Suppressor macrophage treated with lipopolysaccharide for 1 hour (primary cell): ENCODE measurements around the gene FAM9C.
"Not testable (repeated sequence)": the region's sequence is repeated elsewhere in the genome, so short reads cannot be mapped to it uniquely, and the experiment has no call there.

Experiments
- DNase-seq, 3 donors: peaks; one replicate each; pipeline ENCODE4 v3.0.0-alpha.2; 2020 to 2022

The FAM9C gene

GRCh38 chrX:13076176-13076961 lies 31.9 kb upstream of the FAM9C start:
- DNase-seq = peak in 1 of 3 donors; percentile 41

- DNase-seq = no peak
Observed at GRCh38 chrX:13074297-13075262, 30.2 kb upstream of the FAM9C start.

DNA sequence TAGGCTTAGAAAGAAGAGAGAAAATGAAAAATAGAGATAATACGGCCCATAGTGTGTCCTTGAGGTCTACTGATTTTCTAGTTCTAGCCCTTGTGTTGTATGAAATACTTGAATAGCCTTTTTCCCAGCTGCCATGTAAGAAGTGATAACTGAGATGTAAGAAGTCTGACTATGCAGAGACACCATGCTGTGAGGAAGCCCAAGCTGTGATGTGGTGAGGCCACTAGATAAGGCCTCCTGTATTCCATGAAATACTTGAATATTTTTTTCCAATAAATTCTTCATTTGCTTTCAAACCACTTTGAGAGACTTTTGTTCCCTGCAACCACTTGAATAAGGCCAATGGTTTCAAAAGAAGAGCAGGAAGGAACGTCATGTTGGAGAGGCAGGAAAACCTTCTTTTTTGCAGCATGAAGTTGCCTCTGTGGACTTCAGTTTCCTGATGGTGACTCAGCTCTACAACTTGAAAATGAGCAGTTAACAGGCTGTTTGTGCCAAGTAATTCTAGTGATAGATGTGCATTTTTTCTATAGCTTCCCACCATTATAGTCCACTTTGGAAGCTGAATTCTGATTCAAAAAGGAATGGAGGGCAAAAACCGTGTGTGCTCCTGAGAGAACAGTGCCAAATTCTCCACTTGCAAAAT lies 25.5 kb upstream of the FAM9C start:
- DNase-seq = no peak

DNA sequence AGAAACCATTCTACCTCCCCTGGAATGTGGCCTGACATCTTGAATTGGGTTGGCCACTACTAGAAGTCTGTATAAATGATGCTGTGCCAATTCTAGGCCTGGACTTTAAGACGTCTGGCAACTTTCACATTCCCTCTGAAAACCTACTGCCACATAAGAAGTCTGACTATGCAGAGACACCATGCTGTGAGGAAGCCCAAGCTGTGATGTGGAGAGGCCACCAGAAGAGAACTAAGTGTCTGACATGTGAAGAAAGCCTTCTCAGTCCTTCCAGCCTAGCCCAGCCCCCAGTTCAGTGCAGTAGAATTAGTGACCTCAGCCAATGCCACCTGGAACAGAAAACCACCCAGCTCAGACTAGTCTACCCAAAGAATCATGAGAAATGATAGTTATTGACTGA lies 24.2 kb upstream of the FAM9C start:
- no peak for DNase-seq

- no peak for DNase-seq
Observed at GRCh38 chrX:13067773-13068172, 23.4 kb upstream of the FAM9C start.

GRCh38 chrX:13066391-13066790 lies 22.0 kb upstream of the FAM9C start:
- DNase-seq = no peak

DNA sequence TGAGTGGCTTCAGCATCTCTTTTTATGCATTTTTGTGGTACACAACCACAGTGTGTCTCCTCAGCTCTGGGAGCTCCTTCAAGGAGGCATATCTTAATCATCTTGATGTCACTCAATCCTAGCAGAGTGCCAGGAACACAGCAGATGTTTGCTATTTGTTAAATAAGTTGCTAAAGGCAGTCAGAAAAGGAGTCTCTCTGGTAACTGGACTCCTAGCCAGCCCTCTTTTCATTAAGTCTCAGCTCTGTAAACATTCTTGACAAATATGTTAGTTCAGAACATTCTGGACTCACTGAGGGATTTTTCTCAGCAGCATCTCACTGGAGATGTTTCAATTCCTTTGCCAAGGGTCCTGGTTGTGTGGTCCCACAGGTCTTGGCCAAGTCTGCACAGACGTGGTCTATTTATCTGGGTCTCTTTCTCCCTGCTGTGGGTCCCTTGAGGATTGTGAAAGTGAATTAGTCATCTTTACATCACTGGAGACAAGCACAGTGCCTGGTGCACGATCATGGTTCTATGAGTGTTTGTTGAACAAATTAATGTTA lies 20.3 kb upstream of the FAM9C start:
- DNase-seq = no peak

DNA sequence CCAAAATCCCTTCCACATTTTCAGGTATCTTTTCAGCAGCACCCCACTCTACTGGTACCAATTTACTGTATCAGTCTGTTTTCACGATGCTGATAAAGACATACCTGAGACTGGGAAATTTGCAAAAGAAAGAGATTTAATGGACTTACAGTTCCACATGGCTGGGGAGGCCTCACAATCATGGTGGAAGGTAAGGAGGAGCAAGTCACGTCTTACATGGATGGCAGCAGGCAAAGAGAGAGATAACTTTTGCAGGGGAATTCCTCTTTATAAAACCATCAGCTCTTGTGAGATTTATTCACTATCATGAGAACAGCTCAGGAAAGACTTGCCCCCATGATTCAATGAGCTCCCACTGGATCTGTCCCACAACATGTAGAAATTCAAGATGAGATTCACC lies 18.7 kb upstream of the FAM9C start:
- DNase-seq = not testable (repeated sequence)

DNA sequence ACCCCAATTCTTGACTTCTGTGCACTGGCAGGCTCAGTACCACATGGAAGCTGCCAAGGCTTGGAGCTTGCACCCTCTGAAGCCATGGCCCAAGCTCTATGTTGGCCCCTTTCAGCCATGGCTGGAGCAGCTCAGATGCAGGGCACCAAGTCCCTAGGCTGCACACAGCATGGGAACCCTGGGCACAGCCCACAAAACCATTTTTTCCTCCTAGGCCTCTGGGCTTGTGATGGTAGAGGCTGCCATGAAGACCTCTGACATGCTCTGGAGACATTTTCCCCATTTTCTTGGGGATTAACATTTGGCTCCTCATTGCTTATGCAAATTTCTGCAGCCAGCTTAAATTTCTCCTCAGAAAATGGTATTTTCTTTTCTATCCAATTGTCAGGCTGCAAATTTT lies 17.9 kb upstream of the FAM9C start:
- DNase-seq = not testable (repeated sequence)

DNA sequence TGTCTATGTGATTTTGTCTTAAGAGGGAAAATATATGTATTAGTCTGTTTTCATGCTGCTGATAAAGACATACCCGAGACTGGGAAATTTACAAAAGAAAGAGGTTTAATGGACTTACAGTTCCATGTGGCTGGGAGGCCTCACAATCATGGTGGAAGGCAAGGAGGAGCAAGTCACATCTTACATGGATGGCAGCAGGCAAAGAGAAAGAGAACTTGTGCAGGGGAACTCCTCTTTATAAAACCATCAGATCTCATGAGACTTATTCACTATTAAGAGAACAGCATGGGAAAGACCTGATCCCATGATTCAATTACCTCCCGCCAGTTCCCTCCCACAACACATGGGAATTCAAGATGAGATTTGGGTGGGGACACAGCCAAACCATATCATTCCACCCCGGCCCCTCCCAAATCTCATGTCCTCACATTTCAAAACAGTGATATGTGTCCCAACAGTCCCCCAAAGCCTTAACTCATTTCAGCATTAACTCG lies 16.8 kb upstream of the FAM9C start:
- DNase-seq = not testable (repeated sequence)

- peak; percentile 48 to 66 (median 61) for DNase-seq
Observed at GRCh38 chrX:13059637-13060499, 15.4 kb upstream of the FAM9C start.

- no peak for DNase-seq
Observed at GRCh38 chrX:13055486-13055885, 11.1 kb upstream of the FAM9C start.

GRCh38 chrX:13053171-13053570 lies 8.8 kb upstream of the FAM9C start:
- no peak for DNase-seq

DNA sequence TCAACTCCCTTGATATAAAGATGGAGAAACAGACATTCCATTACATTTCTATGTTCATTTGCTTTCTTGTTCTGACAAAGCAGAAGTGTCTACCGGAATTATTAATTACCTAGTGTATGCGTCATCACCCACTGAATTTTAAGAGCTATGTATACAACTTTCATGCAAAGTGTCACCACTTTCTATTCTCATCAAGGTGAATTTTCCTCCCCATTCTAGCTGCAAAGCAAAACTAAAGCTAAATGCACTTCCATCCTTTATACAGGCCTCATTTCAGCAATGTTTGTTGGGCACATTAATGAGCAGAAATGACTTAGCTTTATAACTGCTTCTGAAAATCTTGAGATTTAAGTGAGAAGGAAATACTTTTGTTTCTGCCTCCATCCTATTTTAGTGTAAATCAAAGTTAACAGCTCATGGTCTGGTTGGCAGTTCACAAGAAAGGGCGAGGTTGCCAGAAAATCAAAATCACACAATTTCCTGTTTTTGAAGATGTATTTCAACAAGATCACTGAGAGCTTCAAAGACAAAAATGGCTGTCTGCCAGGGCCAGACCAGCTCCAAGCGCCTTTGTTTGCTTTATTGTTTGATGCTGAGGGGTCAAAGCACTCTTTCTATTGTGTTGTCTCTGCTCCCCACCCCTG lies 7.2 kb upstream of the FAM9C start:
- no peak for DNase-seq

DNA sequence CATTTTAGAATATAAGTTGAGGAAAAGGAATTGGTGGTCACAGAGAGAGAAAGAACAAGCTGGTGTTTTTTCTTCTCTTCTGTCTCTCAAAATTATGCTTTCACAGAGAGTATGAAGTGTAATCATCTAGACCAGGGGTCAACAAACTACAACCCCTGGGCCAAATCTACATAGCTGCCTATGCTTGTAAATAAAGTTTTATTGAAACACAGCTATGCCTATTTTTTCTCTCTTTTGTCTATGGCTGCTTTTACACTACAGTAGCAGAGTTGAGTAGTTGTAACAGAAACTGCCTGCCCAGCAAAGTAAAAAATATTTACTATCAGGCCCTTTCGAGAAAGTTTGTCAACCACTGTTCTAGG lies 6.7 kb upstream of the FAM9C start:
- no peak for DNase-seq

GRCh38 chrX:13050151-13050550 lies 5.7 kb upstream of the FAM9C start:
- DNase-seq = no peak

GRCh38 chrX:13048280-13048679 lies 3.9 kb upstream of the FAM9C start:
- DNase-seq = no peak

DNA sequence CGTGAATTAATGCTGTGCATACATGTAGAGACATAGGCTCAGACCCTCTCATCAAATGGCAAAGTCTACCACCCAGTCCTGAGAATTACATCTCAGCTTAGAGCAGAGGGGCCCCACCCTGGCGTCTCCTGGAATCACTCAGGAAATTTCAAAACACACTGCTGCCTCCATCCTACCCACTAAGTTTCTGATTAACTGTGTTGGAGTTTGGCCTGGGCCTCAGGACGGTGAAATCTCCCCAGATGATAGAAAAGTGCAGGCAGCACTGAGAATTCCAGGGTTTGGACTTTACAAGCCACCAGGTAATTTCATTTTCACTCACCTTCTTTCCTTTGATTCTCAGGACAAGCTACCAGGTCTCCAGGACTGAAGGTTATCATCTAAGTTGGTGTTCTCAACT lies 3.3 kb upstream of the FAM9C start:
- no peak for DNase-seq

GRCh38 chrX:13046141-13046855 lies 1.9 kb upstream of the FAM9C start:
- DNase-seq = no peak

DNA sequence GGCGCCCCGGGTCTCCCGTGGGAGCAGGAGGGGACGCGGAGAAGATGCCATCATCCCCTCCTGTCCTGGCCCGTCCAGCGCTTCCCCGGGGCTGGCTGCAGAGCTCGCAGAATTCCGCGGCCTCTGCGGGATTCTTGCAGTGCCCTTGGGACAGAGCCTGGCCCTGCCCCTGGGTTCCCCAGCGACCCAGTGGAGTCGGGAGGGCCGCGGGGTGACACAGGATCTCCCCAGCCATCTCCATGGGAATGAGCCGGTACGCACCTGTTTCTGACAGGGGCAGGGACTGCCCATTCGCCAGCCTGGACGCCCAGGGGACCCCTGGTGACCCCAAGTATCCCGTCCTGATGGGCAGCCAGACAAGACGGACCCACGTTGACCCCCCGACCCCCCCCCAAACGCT lies 482 bp downstream of the FAM9C start:
- no peak for DNase-seq

DNA sequence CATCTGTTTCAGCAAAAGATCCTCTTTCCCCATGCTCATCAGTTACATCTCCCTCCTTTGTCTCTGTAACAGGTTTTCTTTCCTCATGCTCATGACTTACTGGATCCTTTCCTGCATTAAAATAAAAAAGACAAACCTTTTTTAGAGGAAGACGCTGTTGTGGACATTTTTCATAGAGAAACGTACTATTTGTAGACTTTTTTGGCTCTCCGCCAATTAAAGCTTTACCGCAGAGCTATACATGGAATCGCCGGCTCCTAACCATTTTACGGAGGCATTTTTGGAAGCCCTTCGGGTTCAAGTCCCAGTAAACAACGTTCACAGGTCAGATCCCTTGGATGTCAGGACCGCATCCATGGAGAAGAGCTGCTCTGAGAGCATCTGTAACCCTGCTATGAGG lies 1.3 kb downstream of the FAM9C start:
- no peak for DNase-seq
